HG03521 (cell line): ENCODE measurements around the gene PYGM.

ENCODE experiments used
- ATAC-seq: cut with Tn5 transposase; IDR thresholded peaks from one replicate; pipeline ENCODE4 v1.9.1; 2021; ENCODE audit warnings: mild to moderate bottlenecking, moderate library complexity; ENCODE audit not compliant: unreplicated experiment

Gene PYGM

GRCh38 chr11:64792482-64792881 is 32.7 kb upstream of the PYGM start:
- ATAC-seq, result no peak

- no peak for ATAC-seq
Observed at GRCh38 chr11:64791781-64792291, 32.1 kb upstream of the PYGM start.

GRCh38 chr11:64790205-64791095 is 30.7 kb upstream of the PYGM start:
- ATAC-seq, result no peak

DNA sequence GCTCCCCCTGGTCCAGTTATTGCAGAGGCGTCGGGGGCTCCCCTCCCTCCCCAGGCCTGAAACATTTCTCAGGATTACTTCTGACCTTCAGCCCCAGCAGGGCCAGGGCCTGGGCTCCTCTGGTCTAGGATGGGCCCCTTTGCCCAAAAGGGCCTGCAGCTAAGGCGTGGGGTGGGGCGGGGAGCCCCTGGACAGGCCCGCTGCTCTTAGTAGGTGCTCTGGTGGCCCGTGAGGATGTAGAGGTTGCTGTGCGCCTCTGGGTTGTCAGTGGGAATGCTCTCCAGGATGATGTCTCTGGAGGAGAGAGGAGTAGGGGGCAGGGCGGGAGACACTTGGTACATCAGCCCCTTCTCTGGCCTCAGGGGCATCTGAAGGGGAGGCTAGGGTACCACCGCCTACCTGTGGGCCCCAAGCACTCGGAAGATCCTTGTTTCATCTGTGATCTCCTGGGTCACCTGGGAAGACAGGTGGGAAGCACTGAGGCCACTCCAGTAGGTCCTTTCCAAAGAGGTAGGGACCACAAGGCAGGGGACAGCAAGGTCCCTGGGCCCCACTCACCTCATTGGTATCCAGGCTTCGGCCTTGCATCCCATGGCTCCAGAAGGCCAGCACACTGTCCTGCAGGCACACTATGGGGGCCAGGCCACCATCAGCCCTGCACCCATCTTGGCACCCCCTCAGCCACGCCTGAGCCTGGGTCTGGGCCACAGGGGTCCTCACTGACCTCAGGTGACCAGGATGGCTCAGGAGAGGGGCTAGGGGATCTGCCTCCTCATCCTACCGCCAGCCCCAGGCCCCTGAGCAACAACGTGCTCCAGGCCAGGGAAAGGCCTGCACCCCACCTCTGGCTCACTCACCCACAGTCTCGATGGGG is 29.8 kb upstream of the PYGM start:
- ATAC-seq, result no peak

DNA sequence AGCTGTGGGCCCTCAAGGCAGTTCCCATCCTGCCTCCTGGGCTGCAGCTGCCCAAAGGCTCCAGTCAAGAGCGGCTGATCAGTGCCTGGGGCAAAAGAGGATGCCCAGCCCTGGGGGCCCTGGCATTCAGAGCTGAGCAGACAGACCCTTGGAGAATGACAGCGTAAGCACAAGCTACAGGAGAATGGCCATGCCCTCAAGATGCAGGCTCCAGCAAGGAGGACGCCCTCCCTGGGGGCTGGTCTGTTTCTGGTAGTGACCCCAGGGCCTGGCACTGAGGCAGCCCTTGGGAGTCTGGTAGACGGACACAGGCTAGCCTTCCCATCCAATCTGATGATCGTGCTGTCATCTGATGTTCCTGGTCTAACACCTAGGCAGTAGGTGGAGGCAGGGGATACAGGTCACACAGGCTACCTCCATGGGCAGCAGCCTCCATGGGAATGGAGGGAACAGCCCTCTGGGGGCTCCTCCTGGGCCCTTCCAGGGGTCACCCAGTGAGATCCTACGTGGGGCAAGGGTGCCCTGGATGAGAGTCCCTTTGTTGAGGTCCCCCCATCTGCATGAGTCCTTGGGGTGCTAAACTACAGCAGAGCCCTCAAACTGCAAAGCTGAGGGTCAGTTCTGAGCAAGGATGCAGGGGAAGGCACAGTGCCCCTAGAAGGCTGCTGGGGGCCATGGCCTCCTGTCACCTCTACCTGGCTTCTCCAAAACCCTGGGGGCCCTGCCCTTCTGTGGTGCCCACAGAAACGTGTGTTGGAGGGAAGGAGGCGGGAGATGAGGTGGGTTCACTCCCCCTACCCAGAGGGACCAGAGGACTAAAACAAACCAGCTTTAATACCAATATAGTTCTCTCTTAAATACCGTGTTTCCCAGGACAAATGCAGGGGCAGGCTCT is 28.8 kb upstream of the PYGM start:
- ATAC-seq, result no peak

DNA sequence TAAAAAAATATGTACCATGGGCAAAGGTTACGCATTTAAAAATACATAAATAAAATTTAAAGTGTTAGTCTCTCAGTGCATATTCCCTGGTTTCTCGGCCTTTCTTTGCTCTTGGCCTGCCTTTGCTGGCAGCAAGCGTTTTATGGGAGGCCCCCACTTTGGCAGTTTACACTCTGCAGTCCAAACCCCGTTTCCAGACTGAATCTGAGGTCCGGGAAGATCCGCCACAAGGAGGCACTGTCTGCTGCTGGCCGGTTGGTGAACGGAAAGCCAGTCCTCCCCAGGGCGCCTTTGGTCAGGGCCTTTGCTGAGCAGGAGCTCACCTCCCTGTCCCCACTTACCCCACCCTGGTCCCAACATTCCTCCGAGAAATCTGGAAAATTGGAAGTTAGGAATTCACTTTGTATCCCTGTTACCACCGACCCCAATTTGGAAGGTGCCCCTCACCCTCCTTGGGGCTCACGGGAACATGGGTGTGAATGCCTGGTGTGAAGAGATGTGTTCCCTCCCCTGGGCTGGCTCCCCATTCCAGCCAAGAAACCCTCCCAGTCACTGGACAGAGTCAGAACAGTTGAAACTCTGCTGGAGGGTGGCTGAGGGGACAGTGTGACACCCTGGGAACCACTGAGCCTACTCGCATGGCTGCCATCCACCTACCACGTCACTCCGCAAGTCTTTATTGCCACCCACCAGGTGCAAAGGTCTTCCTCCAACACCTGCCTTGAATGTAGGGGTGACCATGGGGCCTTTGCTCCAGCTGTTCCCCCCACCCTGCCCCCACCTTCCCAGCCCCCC is 27.9 kb upstream of the PYGM start:
- no peak for ATAC-seq

- no peak for ATAC-seq
Observed at GRCh38 chr11:64786308-64786707, 26.5 kb upstream of the PYGM start.

GRCh38 chr11:64784813-64785581 is 25.2 kb upstream of the PYGM start:
- ATAC-seq, result no peak

GRCh38 chr11:64778473-64779298 is 18.9 kb upstream of the PYGM start, which contains the start of gene SF1:
TSS of gene SF1 (minus strand) at chr11:64778542. CDS start at chr11:64778392, 150 bp downstream.
- ATAC-seq, result peak; percentile 67

GRCh38 chr11:64778223-64778472 is 18.4 kb upstream of the PYGM start:
- no peak for ATAC-seq

GRCh38 chr11:64777449-64778222 is 17.9 kb upstream of the PYGM start:
- peak; percentile 27 for ATAC-seq

DNA sequence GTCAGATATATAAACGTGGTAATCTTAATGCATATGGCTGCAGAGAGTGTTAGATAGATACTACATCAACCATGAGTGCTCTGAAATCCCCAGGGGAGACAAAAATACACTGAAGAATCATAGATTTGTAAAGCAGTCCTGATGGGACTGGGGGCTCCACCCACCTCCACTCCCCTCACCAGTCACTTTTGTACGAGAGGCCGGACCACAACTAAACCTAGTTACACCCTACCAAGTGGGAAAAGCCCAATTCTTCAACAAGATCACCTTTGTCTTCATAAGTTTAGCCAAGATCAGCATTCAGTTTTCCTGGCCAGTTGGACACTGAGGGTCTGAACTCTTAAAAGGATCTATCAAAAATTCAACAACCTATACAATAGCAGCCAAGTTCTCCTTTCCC is 17.1 kb upstream of the PYGM start:
- ATAC-seq, result no peak

DNA sequence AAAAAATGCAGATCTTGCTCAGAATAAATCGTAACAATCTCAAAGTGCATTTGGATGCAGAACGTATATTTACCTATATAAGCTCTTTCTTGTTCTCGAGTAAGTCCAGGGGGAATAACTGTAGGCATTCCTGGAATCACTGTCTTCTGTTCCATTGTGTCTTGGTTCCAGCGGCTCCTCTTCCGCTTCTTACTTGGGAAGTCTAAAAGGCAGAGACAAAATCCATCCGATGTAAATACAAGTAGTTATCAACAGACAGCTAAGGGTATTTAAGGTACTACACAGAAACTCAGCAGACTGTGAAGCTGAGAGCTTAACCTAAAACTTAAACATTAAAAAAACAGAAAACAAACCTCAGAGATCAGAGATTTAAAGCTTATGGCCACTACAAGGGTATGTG is 16.7 kb upstream of the PYGM start:
- no peak for ATAC-seq

DNA sequence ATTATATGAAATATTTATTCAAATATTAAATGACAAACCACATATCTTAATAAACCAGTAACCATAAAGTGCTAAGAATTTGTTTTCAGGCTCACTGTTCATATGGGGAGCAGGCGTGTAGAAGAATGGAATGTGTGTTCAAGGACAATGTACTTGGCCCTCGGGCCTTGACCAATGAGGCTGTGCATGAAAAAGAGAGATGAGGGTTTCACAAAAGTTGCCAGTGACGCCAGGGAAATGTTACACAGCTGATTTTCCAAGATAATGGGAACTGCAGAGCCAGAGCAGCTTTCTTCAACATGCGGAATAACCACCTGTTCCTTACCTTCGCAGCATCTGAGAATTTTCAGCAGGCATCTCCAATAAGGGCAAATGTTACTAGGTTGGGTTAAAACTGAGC is 14.4 kb upstream of the PYGM start:
- no peak for ATAC-seq

DNA sequence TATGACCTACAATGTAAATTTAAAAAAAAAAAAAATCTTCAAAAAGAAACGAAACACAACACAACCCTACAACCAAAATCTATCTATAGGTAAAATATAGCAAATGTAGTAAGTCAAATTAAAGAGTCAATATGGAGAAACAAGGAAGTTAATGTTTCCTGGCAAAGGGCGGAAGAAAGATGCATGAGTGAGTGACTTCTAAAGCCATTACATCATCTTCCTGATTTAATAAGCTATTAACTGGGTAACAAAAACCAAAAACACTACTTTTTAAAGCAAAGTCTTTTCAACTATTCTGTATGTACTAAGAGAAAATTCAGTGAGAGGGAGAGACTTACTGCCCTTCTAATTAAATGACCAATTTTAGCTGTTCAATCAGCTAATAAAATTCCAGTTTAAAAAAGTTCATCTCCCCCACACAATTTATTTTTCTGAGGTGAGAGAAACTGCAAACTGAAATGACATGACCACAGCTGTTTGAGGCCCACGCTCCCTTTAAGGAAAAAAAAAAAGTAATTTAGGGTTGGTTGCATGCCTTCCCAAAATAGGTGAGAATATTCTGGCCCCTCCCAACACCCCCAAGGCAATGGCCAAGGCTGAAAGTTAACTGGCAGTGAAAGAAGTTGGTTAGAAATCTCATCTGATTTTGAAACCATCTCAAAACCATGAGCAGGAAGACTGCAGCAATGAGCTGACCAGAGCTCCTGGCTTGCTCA is 12.7 kb upstream of the PYGM start:
- no peak for ATAC-seq

- ATAC-seq, result no peak
Observed at GRCh38 chr11:64771861-64772260, 12.1 kb upstream of the PYGM start.

DNA sequence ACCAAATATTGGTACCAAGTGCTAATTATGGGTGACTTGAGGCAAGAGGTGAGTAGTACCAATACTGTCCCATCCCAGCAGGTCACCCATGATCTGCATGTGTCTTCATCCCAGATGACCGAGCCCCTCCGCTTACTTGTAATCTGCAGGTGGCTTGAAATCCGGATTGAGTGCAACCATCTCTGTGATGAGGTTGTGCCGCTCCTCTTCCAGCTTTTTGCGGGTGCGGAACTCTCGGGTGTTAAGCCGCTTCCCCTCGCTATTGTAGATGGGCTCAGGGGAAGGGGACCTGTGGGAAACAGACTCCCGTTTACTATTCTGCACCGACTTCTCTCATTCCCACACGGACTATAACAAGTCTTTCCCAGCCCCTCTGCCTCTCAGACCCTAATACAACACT is 10.3 kb upstream of the PYGM start:
- ATAC-seq, result no peak
